HG02884 (cell line): Measurements from ENCODE around the gene POLR2C.
"Not testable (repeated sequence)": the region's sequence is repeated elsewhere in the genome, so short reads cannot be mapped to it uniquely, and the experiment has no call there.

Source experiments
- ATAC-seq: cut with Tn5 transposase; IDR thresholded peaks from one replicate; pipeline ENCODE4 v1.9.1; 2021; ENCODE audit warnings: mild to moderate bottlenecking, moderate library complexity; ENCODE audit not compliant: unreplicated experiment

POLR2C gene

DNA sequence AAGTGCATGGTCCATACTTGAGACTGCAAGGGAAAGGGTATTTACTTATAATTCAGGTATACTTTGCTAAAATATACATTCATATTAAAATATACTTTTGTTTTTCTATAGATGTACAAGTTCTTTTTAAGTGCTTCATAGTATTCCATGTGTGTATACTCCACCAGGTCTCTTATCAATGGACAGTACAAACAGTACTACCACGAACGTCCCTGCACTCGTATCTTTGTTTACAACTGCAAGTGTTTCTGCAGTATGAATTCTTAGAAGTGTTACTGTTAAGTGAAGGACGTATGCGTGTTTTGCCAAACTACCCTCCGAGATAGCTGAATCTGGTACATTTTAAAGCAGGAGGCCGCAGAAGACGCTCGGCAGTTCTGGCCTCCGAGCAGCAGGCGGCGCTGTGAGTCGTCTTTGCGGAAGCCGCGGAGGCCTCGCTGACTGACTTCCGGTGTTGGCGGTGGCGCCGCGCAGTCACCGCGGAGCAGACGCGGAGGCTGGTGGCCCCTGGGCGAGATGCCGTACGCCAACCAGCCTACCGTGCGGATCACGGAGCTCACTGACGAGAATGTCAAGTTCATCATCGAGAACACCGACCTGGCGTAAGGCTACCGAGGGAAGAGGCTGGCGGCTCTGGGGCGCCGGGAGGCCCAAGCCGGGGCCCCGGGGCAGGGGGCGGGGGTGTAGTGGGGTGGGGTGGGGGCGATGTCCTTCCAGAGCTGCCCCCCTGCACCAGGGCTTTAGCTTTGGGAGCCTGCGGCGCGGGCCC, at the start of gene POLR2C:
TSS of gene POLR2C (plus strand) at position 471 of the 769 bp plus-strand sequence. CDS start at position 517, 46 bp downstream.
- ATAC-seq: peak; percentile 89

DNA sequence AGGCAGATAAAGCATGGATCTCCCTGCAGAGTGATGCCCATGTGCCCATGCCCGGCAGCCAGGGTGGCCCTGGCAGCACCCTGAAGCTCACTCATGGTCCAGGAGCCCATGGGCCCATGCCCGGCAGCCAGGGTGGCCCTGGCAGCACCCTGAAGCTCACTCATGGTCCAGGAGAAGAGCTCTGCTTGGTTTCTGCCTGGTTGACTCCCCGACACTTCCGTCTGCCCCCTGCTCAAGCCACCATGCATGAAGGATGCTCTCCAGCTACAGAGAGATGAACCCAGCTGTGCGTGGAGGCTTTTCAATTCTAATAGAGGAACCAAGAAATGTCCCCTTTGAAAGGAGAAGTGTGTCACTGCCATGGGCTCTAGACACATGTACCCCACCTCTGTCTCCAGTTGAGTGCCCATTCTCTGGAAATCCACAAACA, 49.2 kb upstream of the POLR2C start:
- ATAC-seq: peak; percentile 49

DNA sequence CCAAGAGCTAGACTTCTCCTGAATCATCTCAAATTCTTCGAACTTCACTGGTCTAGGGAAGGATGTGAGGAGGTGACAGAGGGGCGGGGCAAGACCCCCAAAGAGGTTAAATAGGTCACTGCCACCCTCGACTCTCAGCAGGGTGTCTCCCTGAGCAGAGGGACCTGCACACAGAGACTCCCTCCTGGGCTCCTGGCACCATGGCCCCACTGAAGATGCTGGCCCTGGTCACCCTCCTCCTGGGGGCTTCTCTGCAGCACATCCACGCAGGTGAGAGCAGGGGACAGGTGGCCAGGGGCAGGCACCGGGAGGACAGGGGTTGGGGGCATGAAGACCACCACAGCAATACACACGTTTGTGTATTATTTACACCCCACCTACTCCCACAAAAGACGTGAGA, 48.7 kb upstream of the POLR2C start:
- ATAC-seq: no peak

DNA sequence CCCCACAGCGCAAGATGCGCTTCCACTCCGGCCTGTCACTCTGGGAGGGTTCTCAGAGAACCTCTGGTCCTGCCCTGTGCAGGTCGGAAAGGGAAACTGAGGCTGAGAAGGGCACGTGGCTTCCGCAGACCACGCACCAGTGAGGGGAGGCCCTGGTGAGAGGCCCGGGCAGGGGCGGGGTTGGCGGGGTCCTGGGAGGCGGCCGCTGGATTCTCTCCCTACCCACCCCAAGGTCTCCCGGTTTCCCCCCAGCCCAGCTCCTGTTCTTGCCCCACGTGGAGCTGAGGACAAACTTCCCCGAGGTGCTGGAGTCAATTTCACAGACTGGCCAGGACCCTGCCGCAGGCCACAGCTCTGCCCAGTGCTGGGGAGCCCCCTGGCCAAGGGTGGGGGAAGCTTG, 46.4 kb upstream of the POLR2C start:
- ATAC-seq: no peak

DNA sequence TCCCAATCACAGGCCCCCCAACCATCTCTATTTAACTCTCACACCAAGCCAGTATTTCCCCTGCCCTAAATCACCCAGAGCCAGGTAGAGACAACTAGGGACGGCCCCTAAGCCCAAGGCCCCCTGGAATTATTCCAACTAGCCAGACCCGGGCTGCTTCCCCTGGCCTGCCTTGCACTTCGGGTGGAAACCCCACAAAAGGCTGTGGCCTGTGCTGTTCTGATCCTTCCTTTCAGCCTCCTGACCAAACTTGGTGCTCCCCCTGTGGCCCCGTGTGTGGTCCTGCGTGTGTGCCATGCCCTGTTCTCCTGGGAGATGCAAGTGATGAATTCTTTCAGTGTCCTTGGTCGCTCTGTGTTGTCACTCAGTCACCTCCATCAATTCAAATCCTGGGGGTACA, 43.0 kb upstream of the POLR2C start:
- ATAC-seq: no peak

DNA sequence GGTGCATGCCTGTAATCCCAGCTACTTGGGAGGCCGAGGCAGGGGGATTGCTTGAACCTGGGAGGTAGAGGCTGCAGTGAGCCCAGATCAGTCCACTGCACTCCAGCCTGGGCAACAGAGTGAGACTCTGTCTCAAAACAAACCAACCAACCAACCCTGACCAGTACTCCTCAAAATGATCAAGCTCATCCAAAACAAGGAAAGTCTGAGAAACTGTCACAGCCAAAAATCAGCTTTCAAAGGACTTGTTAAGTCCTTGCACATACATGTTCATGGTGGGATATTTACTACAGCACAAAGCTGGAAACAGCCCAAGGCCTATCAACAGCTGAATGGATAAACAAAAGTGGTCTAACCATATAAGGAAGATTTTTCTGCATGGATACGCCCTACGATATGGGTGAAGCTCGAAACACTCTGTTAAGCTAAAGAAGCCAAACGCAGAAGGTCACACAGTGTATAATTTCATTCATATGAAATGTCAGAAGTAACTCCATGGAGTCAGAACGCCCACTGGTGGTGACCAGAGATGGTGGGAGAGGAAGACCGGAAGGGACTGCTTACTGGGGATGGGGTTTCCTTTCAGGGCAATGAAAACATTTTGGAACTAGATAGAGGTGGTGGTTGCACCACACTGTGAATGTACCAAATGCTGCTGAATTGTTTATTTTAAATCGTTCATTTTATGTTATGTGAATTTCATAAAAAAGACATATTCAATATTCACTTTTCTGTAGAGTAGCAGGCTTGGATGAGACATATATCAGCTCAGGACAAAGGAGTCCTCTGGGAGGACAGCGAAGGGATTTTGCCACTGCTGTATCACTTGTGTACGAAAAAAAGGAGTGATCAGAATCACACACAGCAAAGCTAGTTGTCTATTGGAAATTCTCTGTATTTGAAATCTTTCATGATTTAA, 40.2 kb upstream of the POLR2C start:
- no peak for ATAC-seq

DNA sequence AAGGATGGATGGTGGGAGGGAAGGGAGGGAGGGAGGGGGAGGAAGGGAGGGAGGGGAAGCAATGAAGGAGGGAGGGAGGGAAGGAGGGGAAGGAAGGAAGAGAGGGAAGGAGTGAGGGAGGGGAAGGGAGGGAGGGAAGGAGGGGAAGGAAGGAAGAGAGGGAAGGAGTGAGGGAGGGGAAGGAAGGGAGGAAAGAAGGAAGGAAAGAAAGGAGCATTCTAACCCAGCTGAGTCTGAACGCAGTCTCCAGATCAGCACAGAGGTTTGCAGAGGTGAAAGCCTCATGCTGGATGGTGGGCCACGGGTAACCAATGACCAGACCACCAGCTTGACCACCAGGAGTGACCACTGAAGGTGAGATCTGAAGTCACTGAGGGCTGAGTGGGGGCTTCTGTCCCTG, 39.3 kb upstream of the POLR2C start:
- no peak for ATAC-seq

DNA sequence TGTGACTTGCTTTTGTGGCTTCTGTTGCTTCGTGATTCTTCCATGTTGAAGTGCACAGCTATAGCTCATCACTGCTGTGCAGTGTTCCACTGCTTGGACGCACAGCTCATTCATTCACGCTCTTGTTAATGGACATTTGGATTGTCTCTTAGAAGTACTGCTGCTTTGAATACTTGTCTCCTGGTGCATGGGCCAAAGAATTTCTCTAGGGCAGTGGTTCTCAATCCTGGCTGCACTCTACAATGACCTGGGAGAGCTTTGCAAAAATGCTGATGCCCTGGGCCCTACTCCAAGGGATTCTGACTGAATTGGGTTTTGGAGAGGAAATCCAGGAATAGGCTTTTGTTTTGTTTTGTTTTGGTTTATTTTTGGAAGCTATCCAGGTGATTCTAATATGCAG, 37.9 kb upstream of the POLR2C start:
- no peak for ATAC-seq

DNA sequence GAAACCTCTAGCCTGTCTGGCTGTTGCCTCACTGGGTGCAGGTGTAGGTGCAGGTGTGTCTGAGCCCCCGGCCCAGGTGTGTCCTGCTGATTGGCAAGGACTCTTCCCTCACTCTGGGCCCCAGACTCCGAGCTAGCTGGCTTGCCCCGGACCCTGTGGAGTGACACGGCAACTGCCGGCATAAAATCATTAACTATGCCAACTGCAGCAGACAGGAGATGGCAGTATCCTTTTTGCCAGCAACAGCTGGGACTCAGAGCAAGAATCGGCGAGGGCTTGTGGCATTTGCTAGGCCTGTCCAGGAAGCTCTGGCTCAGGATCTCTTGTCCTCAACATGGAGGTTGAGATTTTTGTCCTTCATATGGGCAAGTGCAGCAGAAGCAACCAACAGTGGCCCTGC, 36.1 kb upstream of the POLR2C start:
- no peak for ATAC-seq

DNA sequence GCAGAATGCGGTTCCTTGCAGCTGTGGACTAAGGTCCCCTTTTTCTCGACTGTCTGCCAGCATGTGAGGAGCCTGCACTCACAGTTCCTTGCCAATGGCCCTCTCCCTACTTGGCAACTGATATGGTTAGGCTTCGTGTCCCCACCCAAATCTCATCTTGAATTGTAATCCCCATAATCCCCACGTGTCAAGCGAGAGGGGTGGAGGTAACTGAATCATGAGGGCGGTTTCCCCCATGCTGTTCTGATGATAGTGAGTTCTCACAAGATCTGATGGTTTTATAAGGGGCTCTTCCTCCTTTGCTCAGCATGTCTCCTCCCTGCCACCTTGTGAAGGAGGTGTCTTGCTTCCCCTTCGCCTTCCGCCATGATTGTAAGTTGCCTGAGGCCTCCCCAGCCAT, 35.2 kb upstream of the POLR2C start:
- ATAC-seq: no peak

DNA sequence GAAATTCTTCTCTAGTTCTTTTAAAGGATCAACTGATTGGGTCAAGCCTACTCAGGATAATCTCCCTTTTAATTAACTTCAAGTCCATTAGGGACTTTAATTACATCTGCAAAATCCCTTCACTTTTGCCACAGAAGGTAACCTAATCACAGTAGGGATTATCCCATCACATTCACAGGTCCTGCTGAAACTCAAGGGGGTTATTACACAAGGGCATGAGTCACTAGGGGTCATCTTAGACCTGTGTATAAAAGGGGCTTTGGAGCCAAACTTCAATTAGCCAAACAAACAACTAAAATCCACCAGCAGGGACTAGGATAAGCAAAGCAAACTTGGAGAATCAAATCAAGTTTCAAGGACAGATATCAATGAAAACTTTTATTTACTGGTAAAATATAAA, 34.7 kb upstream of the POLR2C start:
- no peak for ATAC-seq

DNA sequence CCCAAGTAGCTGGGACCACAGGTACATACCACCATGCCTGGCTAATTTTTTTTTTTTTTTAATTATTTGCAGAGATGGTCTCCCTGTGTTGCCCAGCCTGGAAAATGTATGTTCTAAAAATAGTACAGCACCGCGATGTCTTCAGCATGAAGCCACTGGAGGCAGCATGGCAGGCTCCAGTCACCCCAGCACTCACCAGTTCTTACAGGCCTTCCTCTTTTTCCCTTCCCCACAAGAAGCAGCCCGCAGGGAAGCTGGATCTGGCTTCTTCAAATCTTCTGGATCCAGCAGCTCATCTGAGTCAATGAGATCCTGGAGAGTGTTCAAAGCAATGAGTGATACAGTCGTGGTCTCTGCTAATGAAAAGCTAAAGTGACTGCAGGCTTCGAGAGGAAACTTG, 31.5 kb upstream of the POLR2C start:
- ATAC-seq: no peak

DNA sequence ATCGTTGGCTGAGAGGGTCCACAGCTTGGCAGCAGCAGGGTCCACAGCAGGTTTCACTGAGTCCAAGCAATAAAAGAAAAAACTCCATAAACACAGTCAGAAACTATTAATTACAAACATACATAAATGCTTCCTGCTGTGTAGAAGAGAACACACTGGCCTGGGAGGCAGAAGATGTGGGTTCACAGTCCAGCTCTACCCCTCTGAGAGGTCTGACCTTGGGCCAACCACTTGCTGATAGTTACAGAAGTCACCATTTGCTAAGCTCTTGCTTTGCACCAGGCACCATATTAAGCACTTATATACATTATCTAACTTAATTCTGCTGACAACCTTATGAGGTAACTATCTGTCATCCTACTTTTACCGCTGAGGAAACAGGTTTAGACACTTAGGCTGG, 30.0 kb upstream of the POLR2C start:
- no peak for ATAC-seq

DNA sequence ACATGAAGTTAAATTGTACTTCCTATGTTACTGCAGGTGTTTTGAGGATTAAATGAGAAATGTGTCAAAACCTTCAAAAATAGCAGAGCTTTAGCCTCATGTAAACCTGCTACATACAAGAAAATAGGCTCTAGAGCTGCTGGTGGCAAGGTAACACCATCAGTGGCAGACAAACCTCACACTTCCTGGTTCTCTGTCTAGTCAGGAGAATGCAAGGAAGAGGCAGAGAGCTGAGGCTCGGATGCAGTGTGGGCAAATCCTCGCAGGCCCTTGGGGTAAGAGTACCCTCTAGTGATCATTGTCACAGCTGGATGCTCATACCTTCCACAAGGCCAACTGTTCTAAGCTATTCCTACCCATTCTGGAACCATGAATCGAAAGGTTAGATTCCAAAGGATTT, 29.5 kb upstream of the POLR2C start:
- ATAC-seq: no peak

DNA sequence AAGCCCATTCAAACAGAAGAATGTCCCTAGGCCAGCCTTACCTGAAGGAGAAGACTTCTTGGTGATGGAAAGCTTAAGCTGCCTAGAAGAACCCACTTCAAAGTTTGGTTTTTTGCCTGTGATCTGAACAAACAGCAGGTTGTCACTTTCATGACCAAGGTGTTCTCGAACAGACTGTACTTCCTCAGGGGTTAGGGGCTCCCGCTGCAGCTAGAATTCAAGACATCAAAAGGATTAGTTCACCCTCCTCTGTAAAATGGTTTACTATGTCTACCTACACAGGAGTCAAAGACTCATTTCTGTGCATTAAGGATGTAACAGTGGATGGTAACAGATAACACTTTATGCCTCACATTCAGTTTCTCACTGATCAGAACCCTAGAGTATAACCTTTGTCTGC, 28.5 kb upstream of the POLR2C start:
- no peak for ATAC-seq

DNA sequence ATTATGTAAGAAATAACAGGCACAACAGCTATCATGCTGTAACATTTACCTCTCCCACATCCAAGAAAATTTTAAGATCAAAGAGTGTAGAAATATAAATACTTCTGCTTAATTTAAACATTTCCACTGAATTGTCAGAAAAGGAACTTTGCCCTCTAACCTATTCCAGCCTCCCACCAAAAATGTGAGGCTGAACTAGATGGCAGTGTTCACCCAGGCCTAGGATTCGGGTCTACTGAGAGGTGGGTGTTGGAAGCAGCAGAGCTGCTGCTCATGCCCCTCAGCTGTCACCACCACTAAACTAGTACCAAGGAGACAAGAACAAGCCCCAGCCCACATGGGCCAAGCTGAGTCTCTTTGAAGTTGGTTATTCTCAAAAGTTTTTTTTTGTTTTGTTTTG, 26.6 kb upstream of the POLR2C start:
- no peak for ATAC-seq

DNA sequence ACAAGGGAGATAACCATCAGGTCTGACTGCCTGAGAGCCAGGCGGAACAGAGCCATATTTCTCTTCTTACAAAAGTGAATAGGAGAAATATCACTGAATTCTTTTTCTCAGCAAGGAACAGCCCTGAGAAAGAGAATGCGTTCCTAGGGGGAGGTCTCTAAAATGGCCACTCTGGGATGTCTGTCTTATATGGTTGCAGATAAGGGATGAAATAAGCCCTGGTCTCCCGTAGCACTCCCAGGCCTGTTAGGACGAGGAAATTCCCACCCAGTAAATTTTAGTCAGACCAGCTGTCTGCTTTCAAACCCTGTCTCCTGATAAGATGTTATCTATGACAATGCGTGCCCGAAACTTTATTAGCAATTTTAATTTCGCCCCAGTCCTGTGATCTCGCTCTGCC, 22.5 kb upstream of the POLR2C start:
- ATAC-seq: not testable (repeated sequence)

DNA sequence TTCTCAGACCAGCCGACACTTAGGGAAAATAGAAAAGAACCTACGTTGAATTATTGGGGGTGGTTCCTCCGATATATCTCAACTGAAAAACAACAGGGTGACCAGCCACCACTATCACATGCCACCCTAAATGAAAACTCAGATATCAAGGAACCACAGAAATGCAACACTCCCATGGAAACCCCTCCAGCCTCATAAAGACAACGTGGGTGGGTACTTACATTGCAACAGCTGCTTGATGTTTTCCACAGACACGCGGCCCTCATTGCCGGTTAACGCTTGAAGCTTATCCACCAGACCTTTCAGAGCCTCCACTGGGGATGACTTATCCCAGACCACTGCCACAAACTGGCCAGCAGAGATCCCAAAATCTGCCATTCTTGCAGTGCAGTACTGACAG, 21.9 kb upstream of the POLR2C start:
- not testable (repeated sequence) for ATAC-seq

DNA sequence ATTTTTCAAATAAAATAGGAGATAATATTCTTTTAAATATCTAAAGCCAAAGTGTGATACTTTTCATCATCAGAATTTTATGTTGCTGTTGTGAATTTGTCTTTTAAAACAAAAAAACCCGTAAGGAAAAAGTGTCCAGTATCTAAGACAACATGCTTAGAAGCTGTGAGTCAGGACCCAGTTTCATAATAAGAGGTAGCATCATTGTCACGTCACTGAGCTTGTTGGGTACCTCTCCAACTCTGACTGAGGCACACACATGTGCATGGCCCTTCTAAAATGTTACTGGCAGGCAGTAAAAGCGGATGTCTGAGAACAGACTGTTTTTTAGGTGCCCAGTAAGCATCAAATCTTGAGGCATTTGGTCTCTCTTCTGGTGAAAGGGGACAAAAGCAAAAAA, 17.8 kb upstream of the POLR2C start:
- no peak for ATAC-seq

DNA sequence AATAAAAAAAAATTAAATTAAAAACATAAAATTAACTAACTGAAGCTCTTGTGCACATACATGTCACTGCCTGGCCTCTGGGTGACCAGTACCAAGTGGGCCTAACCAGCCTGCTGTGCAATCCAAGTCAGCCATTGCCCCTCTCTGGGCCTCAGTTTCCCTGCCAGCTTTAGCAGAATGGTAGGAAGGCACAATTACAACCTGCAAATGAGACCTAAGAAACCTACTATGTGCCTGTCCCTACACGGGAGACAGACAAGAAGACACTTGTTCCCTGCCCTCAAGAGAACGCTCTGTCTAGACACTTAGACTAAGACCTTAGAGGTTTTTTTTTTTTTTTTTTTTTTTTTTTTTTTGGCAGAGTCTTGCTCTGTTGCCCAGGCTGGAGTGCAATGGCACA, 17.0 kb upstream of the POLR2C start:
- no peak for ATAC-seq

DNA sequence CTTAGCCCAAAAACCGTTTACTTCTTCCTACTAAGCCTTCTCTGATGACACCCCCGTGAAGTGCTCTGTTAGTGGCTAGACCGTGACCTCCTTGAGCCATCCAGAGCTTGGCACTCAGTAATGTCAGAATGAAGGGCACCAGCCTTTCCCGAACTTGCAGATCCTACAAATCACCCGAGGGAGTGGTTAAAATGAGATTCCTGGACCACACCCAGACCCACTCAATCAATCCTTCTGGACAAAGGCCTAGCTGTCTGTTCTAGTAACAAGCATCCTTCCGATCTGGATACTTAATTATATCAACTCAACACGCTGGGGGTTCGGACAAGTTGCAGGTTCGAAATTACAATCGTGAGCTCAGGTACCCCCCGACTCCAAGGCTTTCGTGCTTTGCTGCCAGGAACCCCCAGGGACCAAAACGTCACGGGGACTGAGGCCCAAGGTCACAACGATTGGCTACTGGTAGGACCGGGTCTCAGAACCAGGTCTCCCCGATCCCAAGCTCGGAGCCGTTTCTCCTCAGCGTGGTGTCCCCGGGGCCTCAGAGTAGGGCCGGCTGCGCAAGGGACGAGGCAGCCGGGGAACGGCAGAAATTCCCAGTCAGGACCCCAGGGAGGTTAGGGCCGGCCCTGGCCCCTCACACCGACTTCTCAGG, 15.8 kb upstream of the POLR2C start:
- peak; percentile 27 for ATAC-seq
